Hindlimb muscle (tissue), 1 donor: ENCODE measurements around the gene LY86. TPM values are rescaled to one million over a fixed set of nuclear protein-coding genes. Genes with fewer than 3 reads are reported as not detected.

ENCODE experiments used
- DNase-seq: peaks from one replicate; pipeline ENCODE4 v3.0.0-alpha.2; 2013
- polyA plus RNA-seq: library from polyadenylated mRNA; unstranded; fragments of 120-200 nt; gene quantifications from one replicate; pipeline ENCODE4 v1.2.1, GENCODE V29; 2013; ENCODE audit not compliant: insufficient read length

Gene LY86
- polyA plus RNA-seq, 1 donor, result 3.3 TPM

DNA sequence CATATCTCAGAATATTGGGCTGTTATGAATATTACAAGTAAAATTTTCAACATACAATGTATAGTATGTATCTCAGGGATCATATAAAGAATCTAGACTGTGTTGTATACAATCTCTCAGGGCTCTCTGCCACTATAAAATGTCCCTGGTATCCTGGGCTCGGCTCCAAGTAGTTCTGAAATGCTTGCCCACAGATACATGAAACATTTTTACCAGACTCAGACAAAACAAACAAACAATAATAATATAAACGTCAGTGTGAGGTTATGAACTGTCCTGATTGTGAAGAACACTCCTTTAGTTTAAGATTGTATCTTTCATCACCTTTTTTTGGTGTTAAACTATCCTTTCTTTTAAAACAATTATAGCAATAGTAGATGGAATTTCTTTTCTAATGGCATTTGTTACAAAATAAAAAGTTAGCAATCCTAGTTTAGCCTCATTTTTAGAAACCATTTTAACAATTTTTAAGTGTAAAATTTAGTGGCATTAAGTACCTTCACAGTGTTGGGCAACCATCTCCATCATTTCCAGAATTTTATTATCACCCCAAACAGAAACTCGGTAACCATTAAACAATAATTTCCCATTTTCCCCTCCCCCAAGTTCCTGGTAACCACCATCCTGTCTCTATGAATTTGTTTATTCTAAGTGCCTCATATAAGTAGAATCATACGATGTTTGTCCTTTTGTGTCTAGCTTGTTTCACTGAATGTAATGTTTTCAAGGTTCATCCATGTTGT is 17.4 kb upstream of the LY86 start:
- no peak for DNase-seq

DNA sequence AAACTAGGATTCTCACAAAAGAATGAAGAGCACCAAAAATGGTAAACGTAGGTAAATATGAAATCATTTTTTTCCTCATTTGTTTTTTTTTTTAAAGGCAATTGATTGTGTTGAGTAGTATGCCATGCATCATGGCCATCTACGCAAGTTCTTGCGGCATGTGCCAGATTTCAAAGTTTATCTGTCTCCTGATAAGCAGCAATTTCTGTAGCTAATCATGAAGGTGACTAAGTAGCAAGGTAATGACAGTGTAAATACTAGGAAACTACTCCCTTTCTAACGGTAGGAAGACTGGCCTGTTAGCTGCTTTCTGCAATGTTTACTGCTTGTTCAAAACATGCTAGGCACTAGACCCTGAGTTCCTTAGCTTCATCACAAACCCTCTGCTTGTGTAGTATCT is 13.4 kb upstream of the LY86 start:
- no peak for DNase-seq

DNA sequence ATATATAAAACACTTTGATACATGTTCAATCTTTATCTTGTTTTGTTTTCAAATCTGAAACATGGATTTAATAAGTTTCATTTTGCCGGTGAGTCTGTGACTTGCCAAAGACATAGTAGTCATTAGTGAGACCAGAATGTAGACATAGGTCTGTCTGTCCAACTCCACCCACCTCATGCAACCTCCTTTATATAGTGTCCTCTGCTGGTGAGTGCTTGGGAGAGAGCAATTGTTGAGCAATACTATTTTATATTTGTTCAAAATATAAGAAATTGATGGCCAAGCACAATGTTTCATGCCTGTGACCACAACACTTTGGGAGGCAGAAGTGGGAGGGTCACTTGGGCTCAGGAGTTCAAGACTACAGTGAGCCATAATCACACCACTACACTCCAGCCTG is 10.8 kb upstream of the LY86 start:
- DNase-seq, result no peak

DNA sequence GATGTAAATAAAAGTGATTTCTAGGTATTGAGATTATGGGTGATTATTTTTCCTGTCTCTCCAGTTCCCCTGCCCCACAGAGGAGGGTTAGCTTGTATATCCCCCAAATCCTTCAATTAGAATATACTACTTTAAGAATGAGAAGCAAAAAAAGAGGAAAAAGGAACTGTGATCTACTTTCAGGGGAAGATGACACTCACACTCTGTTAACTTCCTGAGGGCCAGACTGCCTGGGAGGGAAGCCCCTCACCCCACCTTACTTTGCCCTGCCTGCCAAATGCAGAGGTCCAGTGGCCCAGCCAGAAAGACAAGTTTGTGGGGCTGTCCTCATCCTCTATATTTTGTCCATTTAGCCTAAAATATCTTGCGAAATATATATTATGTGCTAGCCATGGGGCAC is 9.2 kb upstream of the LY86 start:
- no peak for DNase-seq

DNA sequence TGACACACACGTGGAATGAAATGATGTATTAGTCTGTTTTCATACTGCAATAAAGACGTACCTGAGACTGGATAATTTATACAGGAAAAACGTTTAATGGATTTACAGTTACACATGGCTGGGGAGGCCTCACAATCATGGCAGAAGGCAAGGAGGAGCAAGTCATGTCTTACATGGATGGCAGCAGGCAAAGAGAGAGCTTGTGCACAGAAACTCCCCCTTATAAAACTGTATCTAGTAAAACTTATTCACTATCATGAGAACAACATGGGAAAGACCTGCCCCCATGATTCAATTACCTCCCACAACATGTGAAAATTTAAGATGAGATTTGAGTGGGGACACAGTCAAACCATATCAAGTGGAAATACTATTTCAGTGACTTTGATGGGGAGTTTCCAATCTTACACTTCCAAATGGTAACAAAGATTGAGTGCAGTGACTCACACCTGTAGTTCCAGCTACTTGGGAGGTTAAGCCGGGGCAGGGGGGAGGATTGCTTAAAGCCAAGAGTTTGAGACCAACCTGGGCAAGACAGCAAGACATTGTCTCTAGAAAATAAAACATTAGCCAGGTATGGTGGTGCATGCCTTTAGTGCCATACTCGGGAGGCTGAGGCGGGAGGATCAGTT is 8.2 kb upstream of the LY86 start:
- DNase-seq, result no peak

DNA sequence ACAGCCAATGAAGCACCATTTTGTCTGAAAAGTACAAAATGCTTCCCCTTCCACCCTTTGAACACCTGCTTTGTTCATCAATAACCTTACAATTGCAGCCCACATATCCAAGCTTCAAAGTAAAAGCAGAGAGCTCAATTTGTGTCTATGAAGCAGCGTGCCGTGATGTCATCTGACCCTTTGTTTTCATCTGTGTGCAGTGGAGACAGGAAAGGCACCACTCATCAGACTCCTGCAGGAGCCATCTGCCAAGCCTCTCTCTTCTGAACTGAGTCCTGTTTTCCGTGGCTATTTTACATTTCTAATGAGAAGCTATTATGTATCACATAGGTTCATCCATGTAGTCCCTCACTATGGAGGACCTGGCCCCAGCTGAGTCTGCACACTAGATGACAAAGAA is 7.5 kb upstream of the LY86 start:
- DNase-seq, result no peak

DNA sequence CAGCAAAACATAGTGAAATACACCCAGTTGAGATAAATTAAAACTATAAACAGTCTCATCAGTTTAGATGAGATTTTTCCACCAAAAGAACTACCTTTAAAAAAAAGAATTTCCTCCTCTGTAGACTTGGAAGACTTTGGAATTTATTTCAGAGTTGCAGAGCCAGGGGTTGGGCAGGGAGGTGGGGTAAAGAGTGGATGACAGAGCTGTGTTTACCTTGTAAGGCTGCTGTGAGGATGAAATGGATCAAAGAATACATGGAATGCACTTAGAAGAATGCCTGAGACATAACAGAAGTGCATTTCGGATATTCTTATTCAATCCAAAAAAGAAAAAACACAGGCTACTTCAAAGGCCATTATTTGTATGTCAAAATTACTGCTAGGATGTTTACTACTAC is 6.4 kb upstream of the LY86 start:
- no peak for DNase-seq

DNA sequence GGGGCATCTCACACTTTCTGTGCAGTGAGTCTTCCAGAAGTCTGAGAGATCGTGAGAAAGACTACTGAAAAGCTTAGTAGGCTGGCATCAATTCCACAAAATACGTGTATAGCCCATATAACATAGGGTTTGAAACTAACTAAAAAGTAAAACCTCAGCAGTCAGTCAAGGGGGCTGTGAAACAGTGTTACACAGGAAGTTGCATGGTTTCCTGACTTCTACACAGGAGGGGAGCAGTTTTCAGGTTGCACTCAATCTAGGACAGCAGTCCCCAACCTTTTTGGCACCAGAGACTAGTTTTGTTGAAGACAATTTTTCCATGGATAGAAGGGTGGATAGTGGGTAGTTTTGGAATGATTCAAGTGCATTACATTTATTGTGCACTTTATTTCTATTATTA is 4.7 kb upstream of the LY86 start:
- DNase-seq, result no peak

DNA sequence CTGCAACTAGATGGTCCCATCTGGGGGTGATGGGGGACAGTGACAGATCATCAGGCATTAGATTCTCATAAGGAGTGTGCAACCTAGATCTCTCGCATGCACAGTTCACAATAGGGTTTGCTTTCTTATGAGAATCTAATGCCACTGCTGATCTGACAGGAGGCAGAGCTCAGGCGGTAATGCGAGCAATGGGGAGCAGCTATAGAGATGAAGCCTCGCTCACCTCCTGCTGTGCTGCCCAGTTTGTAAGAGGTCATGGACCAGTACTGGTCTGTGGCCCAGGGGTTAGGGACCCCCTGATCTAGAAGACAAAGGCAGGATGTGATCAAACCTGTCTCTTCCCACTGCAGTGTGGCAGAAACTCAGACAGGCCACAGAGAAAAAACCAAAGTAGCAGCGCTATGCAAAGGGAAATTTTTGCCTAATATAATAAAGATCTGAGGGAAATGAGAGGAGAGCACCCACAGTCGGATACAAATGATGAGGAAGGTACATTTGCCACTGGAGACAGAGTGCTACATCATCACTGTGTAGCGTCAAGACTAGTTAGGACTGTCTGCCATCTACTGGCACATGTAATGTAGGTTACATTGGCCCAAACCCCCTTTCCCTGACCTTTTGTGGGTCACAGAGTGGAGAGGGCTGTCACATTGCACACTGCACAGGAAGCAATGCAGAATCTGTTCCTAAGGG is 4.1 kb upstream of the LY86 start:
- no peak for DNase-seq

DNA sequence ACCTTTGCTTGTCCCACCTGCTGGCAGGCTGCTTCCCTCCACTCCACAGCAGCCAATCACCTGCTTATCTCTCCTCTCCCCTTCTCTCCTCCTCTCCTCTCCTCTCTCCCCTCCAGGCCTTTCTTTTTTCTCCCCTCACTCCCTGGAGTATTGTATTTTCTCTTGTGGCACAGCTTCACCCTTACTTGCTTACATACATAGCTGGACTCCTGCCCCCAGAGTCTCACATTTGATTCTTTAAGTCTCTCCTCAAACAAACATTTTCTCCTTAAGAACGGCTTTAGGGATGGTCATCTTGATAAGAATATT is 3.6 kb upstream of the LY86 start:
- no peak for DNase-seq

DNA sequence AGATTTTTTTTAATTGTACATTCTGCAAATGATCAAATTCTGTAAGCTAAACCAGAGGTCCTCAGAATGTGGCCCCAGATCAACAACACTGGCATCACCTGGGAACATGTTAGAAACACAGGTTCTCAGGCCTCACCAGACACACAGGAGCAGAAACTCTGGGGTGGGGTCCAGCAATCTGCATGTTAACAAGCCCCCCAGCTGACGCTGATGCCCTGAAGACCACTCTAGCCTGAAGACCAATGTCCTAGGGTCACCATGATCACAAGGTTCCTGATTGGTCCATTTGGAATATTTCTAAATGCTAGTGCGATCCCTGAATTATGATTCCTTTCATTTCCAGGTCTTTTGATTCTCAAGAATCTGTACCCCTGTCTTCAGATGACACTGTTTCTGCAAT is 2.4 kb upstream of the LY86 start:
- no peak for DNase-seq

DNA sequence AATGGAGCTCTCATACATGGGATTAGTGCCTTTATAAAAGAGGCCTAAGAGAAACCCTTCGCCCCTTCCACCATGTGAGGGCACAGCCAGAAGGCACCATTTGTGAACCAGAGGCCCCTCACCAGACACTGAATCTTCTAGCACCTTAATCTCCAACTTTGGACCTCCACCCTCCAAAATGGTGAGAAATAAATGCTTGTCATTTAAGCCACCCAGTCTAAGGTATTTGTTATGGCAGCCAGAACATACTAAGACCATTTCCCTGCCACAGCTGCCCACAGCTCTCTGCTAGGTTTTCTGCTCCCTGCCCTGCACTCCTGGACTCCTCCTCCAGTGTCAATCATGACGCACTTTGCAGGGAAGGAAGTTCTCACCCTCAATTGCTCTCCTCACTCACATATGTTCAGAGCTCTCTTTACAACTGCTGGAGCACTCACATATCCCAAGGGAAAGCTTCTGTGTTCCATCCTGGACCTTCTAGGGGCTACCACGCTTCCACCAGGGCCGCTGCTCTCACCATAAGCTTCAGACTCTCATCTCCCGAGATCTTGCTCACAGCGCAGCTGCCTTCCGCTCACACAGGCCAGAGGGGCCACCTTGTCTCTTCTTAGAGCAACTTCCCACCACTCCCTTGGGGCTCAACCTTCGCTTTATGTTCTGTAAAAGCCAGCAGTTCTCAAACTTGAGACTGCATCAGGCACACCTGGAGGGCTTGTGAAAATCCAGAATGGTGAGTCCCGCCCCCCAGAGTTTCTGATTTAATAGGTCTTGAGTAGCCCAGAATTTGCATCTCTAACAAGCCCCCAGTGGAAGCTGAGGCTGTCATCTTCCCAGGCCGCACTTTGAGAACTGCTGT is 1.6 kb upstream of the LY86 start:
- DNase-seq, result no peak

DNA sequence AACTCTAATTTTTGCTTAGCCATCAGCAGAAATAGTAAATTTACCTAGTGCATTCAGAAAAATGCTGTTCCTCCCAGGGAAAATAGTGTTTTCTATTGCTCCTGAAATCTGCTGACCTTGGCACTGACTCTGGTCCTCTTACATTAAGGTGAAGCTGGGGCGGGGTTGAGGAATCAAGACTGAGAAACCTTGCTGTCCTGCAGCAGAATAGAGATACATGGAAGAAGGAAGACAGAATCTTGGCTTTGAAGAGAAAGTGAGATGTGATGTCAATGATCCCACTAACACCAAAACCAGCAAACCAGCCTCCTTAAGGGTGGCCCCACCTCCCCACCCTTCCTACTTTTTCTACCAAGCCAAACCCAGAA is 840 bp upstream of the LY86 start:
- no peak for DNase-seq

DNA sequence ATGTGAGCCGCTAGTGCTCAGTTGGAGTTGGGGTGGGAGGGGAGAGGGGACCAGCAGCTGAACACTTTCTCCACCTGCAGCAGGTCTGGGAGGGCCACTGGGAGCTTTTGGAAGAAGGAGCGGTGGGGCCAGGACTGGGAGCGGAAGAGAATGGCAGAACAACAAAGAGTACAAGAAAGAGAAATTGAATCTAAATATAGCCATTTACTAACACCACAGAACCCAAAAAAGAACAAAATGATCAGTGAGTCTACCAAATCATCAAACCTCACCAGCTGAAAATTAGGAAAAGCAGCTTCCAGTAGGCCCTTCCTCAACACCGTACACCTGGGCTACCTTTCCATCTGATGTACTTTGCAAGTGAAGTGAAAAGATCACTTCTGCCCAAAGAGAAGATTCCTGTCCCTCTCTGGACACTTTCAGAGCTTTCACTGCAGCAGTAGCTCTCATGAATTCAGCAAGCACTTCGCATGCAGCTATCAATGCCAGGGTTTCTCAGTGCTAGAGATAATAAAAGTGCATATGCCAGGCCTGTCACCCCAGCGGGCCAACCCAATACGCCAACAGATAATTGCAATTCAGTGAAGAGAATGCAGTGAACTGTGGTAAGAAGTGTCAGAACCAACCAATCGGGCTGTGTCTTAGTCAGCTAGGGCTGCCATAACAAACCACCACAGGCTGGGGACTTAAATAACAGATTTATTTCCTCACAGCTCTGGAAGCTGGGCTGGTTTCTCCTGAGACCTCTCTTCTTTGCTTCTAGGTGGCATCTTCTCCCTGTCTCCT is 597 bp downstream of the LY86 start:
- no peak for DNase-seq

DNA sequence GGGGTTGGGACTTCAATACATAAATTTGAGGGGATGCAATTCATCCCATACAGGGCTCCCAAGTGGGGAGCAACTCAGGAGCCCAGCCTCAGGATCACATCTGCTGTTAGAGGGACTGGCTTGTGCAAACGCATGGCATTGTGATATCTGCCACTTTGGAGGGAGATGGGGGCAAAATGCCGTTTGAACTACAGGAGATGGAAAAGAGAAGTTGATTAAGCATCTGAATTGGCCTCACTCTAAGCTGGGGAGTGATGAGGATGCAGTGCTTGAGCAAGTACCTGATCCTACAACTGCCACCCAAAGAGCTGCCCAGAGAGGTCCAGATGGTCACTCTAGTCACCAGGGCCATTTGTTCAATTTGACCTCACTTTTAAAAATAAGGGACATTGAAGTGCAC is 2.0 kb downstream of the LY86 start:
- no peak for DNase-seq

DNA sequence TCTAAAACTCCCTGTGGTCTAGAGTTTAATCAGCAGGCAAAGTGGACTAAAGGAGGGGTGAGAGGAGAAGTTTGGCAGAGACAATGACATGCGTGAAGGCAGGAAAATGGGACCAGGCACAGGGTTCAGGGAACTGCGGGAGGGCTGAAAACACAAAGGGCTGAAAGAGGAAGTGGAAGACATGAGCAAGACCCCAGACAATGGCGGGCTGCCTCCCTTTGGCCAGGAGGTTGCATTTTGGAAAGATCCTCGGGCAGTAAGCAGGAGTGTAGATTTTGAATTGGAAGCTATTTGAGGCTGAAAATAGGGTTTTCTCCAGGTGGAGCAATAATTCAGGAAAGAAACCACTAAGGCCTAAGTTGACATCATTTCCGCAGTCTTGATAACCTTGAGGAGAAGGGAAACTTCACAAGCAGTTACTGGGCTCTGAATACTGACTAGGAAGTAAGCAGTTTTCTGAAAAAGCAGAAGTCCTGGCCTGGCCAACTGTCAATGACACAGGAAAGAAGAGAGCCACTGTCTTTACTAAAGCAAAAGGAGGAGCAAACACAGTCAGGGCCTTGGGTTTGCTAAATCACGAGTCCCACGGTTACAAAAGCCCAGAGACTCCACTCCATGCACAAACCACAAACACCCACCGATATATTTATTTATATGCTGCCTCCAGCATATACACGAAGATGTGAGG is 3.4 kb downstream of the LY86 start:
- no peak for DNase-seq

DNA sequence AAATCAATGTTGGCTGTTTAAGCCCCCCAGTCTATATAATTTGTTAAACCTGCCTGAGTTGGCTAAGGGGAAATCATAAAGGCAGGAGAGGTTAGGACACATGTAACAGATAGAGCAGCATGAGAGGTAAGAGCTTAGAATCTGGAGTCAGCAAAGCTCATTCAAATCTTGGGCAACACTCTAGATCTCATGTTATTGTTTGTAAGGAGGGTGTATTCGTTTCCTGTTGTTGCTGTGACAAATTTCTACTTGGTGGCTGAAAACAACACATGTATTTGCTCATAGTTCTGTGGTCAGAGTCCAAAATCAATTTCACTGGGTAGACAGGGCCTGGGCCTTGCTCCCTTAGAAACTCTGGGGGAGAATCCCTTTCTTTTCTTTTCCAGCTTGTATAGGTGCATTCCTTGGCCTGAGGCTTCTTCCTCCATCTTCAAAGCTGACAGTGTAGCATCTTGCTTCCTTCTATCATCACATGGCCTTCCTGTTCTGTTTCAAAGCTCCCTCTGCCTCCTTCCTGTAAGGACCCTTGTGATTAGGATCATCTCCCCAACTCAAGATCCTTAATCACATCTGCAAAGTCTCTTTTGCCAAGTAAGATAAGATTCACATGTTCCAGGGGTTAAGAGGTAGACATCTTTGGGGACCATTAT is 4.4 kb downstream of the LY86 start:
- no peak for DNase-seq

DNA sequence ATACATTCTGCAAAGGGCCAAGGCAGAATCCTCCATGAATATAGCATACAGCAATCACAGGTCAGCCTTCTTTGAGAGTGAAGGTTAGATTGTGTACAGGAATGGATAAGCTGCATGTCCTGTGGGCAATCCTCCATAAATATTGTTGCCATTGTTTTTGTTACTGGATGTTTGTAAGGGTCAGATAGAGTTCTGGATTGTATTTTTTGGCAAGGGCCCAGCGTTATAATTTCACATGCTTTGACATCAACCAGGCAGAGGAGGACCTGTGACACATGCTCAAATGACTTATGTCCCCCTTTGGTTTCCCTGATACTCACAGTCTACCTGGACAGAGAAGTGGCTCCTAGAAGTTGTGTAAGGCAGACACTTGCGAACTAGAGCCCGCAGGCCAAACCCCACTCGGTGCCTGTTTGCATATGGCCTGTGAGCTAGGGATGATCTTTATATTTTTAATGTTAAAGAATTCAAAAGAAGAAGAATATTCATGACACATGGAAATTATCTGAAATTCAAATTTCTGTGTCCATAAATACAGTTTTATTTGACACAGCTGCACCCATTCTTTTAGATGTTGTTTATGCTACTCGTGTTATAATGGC is 5.4 kb downstream of the LY86 start:
- DNase-seq, result no peak

DNA sequence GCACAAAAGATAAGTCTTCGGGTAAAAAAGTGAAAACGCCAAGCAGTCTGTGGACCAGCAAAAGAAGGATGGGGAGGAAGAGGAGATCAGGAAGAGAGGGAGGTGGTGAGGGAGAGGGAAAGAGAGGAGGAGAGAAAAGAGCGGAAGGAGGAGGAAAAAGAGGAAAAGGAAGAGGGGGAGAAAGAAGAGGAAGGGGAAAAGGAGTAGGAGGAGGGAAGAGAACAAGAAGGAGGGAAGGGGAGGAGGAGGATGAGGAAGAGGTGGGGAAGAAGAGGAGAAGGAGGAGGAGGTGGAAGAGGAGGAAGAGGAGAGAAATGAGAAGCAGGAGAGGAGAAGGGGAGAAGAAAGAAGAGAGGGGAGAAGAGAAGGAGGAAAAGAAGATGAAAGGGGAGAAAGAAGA is 6.5 kb downstream of the LY86 start:
- DNase-seq, result no peak

DNA sequence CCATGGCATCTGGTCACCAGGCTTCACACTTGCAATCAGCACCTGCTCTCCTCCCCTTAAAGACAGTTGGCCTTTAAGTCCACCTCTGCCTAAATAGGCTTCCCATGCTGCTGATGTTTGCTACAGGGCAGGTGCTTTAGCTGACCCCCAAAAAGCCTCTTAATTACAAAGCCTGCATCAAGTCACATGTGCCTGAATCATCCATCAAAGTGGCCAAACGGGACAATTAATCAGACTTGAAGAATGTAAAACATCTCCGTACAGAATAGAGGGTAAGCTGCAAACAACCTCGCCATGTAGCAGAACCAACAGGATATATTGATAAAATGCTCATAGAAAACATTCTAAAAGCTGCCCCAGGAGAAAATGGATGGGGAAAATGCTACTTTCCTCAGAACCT is 7.4 kb downstream of the LY86 start:
- DNase-seq, result no peak
